Measurements from ENCODE around the gene OR5B17. TPM values are rescaled to one million over a fixed set of nuclear protein-coding genes. Genes with fewer than 3 reads are reported as not detected.

OR5B17 gene
- total RNA-seq, 2 experiments from 2014 or later: not detected

GRCh38 chr11:58394195-58394594, 35.3 kb upstream of the OR5B17 start:
- ChIA-PET POLR2A (no interaction called here), CTCF (no interaction called here)
- Mint-ChIP-seq H3K4me1 (ENCODE audit: low read depth) (no peaks in the 10 kb centered on the region), H3K9me3 (no peaks in the 10 kb centered on the region), H3K4me3 (no peak overlapping the region), H3K27ac (no peak overlapping the region), H3K27me3 (no peaks in the 10 kb centered on the region), H3K36me3 (ENCODE audit: low read depth) (no peaks in the 10 kb centered on the region)
- H3K36me3 ChIP-seq (ENCODE audit: insufficient read depth, low read length): no peaks in the 10 kb centered on the region
- TF ChIP-seq, protein P1, sequence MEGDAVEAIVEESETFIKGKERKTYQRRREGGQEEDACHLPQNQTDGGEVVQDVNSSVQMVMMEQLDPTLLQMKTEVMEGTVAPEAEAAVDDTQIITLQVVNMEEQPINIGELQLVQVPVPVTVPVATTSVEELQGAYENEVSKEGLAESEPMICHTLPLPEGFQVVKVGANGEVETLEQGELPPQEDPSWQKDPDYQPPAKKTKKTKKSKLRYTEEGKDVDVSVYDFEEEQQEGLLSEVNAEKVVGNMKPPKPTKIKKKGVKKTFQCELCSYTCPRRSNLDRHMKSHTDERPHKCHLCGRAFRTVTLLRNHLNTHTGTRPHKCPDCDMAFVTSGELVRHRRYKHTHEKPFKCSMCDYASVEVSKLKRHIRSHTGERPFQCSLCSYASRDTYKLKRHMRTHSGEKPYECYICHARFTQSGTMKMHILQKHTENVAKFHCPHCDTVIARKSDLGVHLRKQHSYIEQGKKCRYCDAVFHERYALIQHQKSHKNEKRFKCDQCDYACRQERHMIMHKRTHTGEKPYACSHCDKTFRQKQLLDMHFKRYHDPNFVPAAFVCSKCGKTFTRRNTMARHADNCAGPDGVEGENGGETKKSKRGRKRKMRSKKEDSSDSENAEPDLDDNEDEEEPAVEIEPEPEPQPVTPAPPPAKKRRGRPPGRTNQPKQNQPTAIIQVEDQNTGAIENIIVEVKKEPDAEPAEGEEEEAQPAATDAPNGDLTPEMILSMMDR (IDR thresholded peaks at IDR 0.05): no peak
- H3K27ac ChIP-seq (ENCODE audit: low read depth in 1 of 2, low read length in 2 of 2): no peak overlapping the region
- no peaks in the 10 kb centered on the region for H3K4me1 ChIP-seq (ENCODE audit: insufficient read depth, low read length)
- H3K27me3 ChIP-seq (ENCODE audit: control insufficient read depth in 1 of 2, insufficient read depth in 2 of 2, low read length in 2 of 2): peaks cover 0 to 3% of the 10 kb centered on the region in 2 experiments
- peaks cover 5 to 9% of the 10 kb centered on the region in 2 experiments for H3K9me3 ChIP-seq (ENCODE audit: control insufficient read depth in 1 of 2, insufficient read depth in 1 of 2, low read length in 2 of 2)
- H3K4me3 ChIP-seq (ENCODE audit: low read length): no peak overlapping the region
- intact Hi-C loops (cut with DNase I, micrococcal nuclease): no loop called here
- DNase-seq (no peak), ATAC-seq (ENCODE audit: poor library complexity) (no peak)

- Mint-ChIP-seq H3K27me3 (no peaks in the 10 kb centered on the region), H3K9me3 (no peaks in the 10 kb centered on the region), H3K4me1 (ENCODE audit: low read depth) (no peaks in the 10 kb centered on the region), H3K36me3 (ENCODE audit: low read depth) (no peaks in the 10 kb centered on the region), H3K4me3 (no peak overlapping the region), H3K27ac (no peak overlapping the region)
- ChIA-PET POLR2A (no interaction called here), CTCF (interaction anchor here (0.6 kb wide), 1 partner anchor 1263 kb away, joined by 3 read pairs; no protein-coding TSS in a partner anchor)
- peaks cover 0 to 3% of the 10 kb centered on the region in 2 experiments for H3K27me3 ChIP-seq (ENCODE audit: control insufficient read depth in 1 of 2, insufficient read depth in 2 of 2, low read length in 2 of 2)
- no peak overlapping the region for H3K27ac ChIP-seq (ENCODE audit: low read depth in 1 of 2, low read length in 2 of 2)
- TF ChIP-seq, protein P1 (IDR thresholded peaks at IDR 0.05): no peak
- no peak for DNase-seq
- peaks cover 5 to 9% of the 10 kb centered on the region in 2 experiments for H3K9me3 ChIP-seq (ENCODE audit: control insufficient read depth in 1 of 2, insufficient read depth in 1 of 2, low read length in 2 of 2)
- intact Hi-C loops (cut with DNase I, micrococcal nuclease): no loop called here
- no peaks in the 10 kb centered on the region for H3K4me1 ChIP-seq (ENCODE audit: insufficient read depth, low read length)
- no peaks in the 10 kb centered on the region for H3K36me3 ChIP-seq (ENCODE audit: insufficient read depth, low read length)
- ATAC-seq (ENCODE audit: poor library complexity): no peak
- no peak overlapping the region for H3K4me3 ChIP-seq (ENCODE audit: low read length)
Measured at GRCh38 chr11:58392746-58393145, 33.9 kb upstream of the OR5B17 start.

DNA sequence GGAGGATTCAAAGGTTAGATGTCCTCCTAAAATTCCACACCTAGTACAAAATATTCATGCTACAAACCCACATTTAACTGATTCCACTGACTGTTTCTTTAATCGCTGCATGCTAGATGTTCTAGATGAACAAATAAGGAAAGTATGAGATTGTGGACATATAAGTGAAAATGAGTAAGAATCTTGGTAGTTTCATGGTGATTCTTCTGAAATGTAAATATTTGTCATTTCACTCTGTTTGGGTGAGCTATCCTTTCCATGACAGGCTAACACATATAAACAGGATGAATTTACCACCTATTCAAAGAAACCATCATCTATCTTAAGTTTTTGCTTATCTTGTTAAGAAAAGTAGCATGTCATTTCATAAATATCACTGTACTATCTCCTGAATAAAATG, 33.0 kb upstream of the OR5B17 start:
- no peaks in the 10 kb centered on the region for H3K36me3 Mint-ChIP-seq (ENCODE audit: low read depth)
- Histone ChIP-seq H3K9me3 (ENCODE audit: control insufficient read depth in 1 of 2, insufficient read depth in 1 of 2, low read length in 2 of 2) (peaks cover 5 to 9% of the 10 kb centered on the region in 2 experiments), H3K27me3 (ENCODE audit: control insufficient read depth in 1 of 2, insufficient read depth in 2 of 2, low read length in 2 of 2) (peaks cover 0 to 3% of the 10 kb centered on the region in 2 experiments), H3K4me3 (ENCODE audit: low read length) (no peak overlapping the region), H3K36me3 (ENCODE audit: insufficient read depth, low read length) (no peaks in the 10 kb centered on the region), H3K4me1 (ENCODE audit: insufficient read depth, low read length) (no peaks in the 10 kb centered on the region), H3K27ac (ENCODE audit: low read depth in 1 of 2, low read length in 2 of 2) (no peak overlapping the region)
- ChIA-PET CTCF (no interaction called here), POLR2A (no interaction called here)
- no peak overlapping the region for H3K4me3 Mint-ChIP-seq
- TF ChIP-seq, protein P1 (IDR thresholded peaks at IDR 0.05): no peak
- intact Hi-C loops (cut with DNase I, micrococcal nuclease): no loop called here
- DNase-seq (no peak), ATAC-seq (ENCODE audit: poor library complexity) (no peak)
- H3K27me3 Mint-ChIP-seq: no peaks in the 10 kb centered on the region
- no peaks in the 10 kb centered on the region for H3K4me1 Mint-ChIP-seq (ENCODE audit: low read depth)
- no peaks in the 10 kb centered on the region for H3K9me3 Mint-ChIP-seq
- H3K27ac Mint-ChIP-seq: no peak overlapping the region

Data from CD4-positive, alpha-beta T cell (primary cell).